Occipital lobe (tissue), 2 donors: ENCODE measurements around the gene HMGB3. TPM values are rescaled to one million over a fixed set of nuclear protein-coding genes. Genes with fewer than 3 reads are reported as not detected.
"Not testable (repeated sequence)": the region's sequence is repeated elsewhere in the genome, so short reads cannot be mapped to it uniquely, and the experiment has no call there.

Source experiments
- DNase-seq: peaks from one replicate; lab custom pipeline; 2025; lab: John Stamatoyannopoulos, UW
- total RNA-seq: library from RNA; depleted of rRNA; stranded (reverse); fragments of >200 nt; gene quantifications from one replicate; pipeline ENCODE4 v1.2.3, GENCODE V29; 2014

HMGB3 gene
- total RNA-seq, 1 donor from 2014 or later, result 42.7 TPM

DNA sequence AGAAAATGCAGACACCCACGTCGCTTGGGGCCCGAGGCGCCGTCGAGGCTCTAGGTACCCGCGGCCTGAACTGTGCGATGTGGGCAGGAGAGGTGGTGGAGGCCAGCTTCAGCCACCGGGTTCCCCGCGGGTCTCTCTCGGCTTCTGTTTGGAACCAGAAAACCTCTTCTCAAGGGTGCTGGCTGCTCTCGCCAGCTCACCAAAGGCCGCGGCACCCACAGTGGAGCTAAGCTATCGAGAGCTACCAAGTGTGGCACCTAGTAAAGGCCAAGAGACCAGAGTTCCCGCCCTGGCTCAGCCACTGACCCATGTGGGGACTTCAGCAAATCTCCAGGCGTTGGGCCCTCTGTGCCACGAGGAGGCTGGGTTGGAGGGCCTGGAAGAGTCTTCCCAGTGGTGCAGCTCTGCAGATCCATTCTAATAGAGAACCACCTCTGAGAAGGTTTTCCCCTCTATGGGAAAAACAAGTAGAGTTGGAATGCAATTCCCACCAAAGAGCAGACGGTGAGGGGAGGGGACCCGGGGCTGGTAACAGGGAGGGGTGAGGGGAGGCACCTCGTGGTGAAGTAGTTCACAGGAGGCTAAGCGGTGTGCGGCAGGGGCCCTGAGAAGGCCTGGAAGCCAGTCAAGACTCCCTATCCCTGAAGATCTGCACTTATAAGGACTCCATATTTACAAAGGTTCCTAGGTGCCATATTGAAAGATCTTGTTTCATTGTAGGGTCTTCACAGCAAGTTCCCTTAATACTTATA is 5.5 kb upstream of the HMGB3 start:
- no peak for DNase-seq

DNA sequence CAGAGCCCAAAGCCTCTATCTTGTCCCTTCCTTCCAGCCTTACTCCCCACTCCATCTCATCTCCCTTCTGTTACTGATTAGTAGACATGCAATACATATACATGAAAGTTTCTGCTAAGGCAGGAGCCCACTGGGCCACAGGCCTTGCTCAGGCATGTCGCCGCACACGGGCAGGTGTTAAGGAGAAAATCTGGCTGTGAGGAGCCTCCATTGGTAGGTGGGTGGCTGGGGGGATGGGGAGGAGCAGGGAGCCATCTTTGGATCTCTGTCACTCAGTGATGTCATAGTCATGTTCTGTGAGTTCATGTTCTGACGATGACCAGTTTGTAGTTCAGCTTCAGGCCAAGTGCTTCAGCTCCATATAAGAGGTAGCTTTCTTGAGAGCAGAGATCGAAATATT is 2.9 kb upstream of the HMGB3 start:
- no peak for DNase-seq

GRCh38 chrX:150980711-150981110 is 2.4 kb upstream of the HMGB3 start:
- no peak for DNase-seq

- DNase-seq, result no peak
Measured at GRCh38 chrX:150982235-150982787, 824 bp upstream of the HMGB3 start.

DNA sequence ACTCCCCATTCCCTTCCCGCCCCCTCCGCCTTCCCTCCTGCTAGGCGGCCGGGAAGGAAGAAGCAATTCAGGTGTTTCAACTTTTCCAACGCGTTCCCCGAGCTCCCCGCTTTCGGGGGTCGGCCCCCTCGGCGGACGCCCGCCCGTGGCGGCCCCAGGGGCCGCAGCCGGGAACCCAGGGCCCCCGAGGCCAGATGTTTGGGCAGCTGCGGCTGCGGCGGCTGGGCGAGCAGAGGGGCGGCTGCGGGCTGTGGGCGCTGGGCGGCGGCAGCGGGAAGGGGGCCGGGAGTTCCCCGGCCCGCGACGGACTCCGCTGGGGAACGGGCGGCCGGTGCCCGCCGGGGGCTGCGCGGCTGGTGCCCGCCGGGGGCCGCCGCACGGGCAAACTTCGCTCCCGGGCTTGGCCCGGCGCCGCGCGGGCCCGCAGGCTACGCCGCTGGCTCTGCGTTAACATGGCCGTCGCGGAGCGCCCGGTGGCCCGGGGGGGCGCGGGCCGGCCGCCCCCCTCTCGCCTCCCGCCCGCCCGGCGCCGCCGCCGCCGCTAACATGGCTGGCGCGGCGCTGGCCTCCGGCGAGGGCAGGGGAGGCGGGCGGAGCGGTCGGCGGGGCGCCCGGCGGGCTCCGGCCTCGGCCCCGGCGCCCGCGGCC is 510 bp downstream of the HMGB3 start:
- DNase-seq, result no peak

- no peak for DNase-seq
Measured at GRCh38 chrX:150984169-150984824, 1.2 kb downstream of the HMGB3 start.

- DNase-seq, result not testable (repeated sequence)
Measured at GRCh38 chrX:150987687-150988086, 4.6 kb downstream of the HMGB3 start.

- DNase-seq, result no peak
Measured at GRCh38 chrX:150989420-150989819, 6.3 kb downstream of the HMGB3 start.

- DNase-seq, result no peak
Measured at GRCh38 chrX:150990910-150991309, 7.8 kb downstream of the HMGB3 start.

GRCh38 chrX:151000861-151001331 is 17.8 kb downstream of the HMGB3 start:
- DNase-seq, result no peak

- no peak for DNase-seq
Measured at GRCh38 chrX:151004085-151004484, 20.9 kb downstream of the HMGB3 start.

DNA sequence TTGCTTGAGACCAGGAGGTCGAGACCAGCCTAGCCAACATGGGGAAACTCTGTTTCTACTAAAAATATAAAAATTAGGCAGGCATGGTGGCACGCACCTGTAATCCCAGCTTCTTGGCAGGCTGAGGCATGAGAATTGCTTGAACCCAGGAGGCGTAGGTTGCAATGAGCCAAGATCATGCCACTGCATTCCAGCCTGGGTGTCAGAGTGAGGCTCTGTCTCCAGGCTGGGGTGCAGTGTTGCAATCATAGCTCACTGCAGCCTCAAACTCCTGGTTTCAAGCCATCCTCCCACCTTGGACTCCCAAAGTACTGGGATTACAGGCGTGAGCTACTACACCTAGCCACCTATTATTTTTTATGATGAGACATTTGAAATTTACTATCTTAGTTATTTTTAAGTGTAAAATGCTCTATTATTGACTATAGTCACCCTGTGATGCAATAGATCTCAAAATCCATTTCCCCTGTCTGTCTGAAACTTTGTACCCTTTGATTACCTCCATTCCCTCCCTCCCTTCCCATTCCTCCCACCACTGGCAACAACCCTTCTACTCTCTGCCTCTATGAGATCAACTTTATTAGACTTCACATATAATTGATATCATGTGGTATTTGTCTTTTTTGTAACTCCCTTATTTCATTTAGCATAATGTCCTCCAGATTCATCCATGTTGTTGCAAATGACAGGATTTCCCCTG is 23.4 kb downstream of the HMGB3 start:
- DNase-seq, result no peak

DNA sequence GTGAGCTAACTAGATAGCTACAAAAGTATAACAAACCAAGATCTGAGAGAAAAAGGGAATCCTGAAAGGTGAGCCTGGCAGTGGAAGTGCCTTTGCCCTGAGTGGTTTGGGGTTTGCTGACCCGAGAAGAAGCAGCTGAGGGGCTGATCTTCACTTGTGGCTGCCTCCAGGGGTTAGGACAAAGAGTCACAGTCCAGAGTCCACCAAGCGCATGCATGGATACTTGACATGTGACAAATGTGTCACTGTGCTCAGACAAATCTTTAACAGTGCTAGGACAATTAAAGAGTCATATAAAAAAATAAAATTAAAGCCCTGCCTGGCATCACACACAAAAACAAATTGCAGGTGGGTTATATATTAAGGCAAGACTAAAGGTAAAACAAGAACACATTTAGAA is 26.4 kb downstream of the HMGB3 start:
- DNase-seq, result no peak

GRCh38 chrX:151013164-151013743 is 30.1 kb downstream of the HMGB3 start:
- DNase-seq, result no peak

DNA sequence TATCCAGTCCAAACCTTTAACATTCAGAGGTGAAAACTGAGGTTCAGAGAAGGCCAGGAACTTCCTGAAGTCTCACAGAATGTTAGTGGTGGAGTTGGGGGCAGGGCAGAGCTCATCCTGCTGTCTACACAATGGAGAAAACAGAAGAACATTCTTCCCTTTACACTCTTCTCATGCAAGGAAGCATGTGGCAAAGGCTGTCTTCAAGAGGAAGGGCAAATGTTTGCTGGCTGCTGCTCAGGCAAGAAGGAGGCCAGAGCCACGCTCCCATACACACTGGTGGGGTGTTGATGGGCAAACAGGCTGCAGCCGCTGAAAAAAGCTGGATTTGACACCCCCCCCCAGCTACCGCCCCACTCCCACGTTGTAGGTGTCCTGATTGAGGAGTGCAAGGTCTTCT is 32.5 kb downstream of the HMGB3 start:
- no peak for DNase-seq

DNA sequence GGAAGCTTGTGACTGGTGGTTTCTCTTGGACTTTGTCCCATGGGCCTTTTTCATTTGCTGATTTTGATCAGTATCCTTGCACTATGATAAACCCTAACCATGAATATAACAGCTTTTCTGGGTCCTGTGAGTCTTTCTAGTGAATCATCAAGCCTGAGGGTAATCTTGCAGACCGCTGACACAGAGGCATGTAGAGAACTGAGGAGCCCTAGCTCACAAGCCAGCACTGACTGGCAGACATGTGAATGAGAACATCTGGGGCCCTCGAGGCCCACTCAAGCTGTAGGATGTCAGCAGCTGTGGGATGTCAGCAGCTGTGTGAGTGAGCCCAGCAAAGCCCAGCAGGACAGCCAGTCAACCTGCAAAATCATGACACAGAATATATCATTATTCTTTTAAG is 36.7 kb downstream of the HMGB3 start:
- DNase-seq, result no peak

DNA sequence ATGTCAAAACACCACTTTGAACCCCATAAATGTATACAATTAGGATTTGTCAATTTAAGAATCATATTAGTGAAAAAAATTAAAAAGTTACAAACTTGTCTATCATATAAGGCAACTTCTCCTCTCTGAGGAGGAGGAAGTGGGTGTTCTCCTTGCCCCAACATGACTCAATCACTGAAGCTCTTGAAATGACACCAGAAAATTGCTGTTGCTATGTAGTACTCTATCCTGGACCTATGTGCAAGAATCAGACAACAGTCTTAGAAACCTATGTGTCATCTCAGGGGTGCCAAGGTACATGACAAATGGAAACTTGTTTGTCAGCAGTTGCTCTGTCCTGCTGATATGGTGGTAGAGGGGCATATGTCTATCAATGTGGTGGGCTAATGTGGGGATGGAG is 47.7 kb downstream of the HMGB3 start:
- no peak for DNase-seq

DNA sequence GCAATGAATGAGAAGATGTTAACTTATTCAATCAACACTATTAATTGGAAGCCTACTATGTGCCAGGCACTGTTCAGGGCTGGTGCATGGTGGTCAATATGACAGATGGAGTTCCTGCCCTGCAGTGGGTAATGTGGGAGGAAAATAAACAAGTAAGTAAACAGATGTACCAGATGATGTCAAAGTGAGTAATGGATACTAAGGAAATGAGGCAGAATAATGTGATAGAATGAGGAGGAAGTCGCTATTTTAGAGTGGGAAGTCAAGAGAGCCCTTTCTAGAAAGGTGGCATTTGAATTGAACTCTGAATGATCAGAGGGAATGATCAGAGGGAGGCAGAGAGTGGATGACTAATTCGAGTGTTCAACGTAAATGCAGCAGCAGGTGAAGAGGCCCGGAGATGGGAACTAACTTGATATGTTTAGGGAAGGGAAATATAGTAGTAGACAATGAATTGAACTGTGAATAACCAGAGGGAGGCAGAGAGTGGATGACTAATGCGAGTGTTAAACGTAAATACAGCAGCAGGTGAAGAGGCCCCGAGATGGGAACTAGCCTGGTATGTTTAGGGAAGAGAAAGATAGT is 48.3 kb downstream of the HMGB3 start:
- DNase-seq, result no peak

DNA sequence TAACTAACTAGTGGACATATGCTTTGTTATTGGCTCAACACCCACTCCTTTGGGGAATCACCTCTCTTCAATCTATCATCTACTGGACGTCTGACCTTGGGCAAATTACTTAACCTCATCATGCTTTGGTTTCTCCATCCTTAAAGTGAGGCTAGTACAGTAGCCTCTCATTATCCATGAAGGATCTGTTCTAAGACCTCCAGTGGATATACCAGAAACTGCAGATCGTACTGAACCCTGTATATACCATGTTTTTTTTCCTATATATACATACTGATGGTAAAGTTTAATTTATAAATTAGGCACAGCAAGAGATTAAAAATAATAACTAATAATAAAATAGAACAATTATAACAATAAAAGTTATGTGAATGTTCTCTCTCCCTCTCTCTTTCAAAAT is 56.2 kb downstream of the HMGB3 start:
- no peak for DNase-seq
